Spleen (tissue), 7 donors: ENCODE measurements around the gene GNAO1.

Experiments
- POLR2AphosphoS5 ChIP-seq, 3 donors: sonication (generic); formaldehyde crosslinking; IDR thresholded peaks; one replicate each; pipeline ENCODE4 v1.5.1; 2017; ENCODE audit warnings: antibody characterized with exemption in 3 of 3
- TF ChIP-seq, protein P1 (sequence below), 11 experiments: fragments of 200-600 bp in 7 of 11; fragments of 450-650 bp in 4 of 11; sonication (generic) in 4 of 11; IDR thresholded peaks in 8 of 11; conservative IDR thresholded peaks in 3 of 11; 1 replicate in 7 of 11; 2 replicates in 4 of 11; pipeline versions ENCODE4 v1.4.0 to v1.8.0; 2016 to 2021; ENCODE audit warnings: antibody characterized with exemption in 11 of 11, inconsistent platforms in 4 of 11, mild to moderate bottlenecking in 1 of 11
- donor health status: DM: no; HTN: no; CAD: no; lungs with moderate emphysema.
- donor health status: DM: no; HTN: no; CAD: no.
- donor health status: DM: no; HTN: no; CAD: no.

DNA sequence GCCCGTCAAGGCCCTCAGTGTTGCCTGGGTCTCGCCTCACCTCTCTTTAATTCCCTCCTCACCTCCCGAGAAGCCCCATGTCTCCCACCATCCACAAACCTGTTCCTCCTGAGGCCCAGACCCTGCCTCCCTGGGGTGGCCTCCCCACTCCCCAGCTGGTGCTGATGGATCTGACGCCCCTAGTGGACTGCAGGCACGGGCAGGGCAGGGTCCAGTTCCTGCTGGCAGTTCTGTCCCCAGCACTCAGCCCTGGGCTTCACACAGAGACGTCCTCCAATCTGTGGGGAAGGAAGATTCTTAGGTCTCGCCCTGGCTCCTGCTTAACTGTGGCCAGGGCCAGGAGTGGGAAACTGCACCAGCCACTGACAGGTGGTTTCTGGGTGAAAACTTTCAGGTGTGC lies 125.3 kb downstream of the GNAO1 start:
- TF ChIP-seq POLR2AphosphoS5 (IDR thresholded peaks at IDR 0.05): no peak
- TF ChIP-seq, protein P1, sequence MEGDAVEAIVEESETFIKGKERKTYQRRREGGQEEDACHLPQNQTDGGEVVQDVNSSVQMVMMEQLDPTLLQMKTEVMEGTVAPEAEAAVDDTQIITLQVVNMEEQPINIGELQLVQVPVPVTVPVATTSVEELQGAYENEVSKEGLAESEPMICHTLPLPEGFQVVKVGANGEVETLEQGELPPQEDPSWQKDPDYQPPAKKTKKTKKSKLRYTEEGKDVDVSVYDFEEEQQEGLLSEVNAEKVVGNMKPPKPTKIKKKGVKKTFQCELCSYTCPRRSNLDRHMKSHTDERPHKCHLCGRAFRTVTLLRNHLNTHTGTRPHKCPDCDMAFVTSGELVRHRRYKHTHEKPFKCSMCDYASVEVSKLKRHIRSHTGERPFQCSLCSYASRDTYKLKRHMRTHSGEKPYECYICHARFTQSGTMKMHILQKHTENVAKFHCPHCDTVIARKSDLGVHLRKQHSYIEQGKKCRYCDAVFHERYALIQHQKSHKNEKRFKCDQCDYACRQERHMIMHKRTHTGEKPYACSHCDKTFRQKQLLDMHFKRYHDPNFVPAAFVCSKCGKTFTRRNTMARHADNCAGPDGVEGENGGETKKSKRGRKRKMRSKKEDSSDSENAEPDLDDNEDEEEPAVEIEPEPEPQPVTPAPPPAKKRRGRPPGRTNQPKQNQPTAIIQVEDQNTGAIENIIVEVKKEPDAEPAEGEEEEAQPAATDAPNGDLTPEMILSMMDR (IDR thresholded peaks at IDR 0.05 in 8 of 11, conservative IDR thresholded peaks at IDR 0.05 in 3 of 11): no peak
